ENCODE measurements around the gene EIF6. TPM values are rescaled to one million over a fixed set of nuclear protein-coding genes. Genes with fewer than 3 reads are reported as not detected.

Gene EIF6
- total and polyA plus RNA-seq, 2 experiments from 2014 or later, result 149 to 215 TPM

DNA sequence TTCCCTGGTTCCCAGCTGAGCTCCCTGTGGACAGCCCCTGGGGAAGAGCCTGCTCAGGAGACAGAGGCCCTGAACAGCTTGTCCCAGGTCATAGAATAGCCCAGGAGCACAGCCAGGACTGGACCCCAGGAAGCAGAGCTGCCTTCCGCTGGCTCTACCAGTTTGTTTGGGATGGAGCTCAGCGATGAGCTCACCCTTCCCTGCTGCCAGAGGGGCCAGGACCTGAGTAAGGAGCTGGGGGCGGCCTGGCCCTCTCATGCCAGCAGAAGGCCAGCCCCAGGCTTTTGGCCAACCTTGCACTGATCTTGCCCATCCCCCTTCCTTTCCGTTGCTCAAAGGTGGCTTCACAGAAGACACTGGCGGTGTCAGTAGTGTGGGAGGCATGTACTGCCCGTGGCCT lies 24.1 kb downstream of the EIF6 start:
- peaks cover 23% of the 10 kb centered on the region for H3F3A ChIP-seq (replicated peaks; ENCODE audit: low read depth)
- H2AFZ ChIP-seq, result no peak overlapping the region
- no peaks in the 10 kb centered on the region for H4K20me1 ChIP-seq (replicated peaks; ENCODE audit: insufficient read depth)
- Mint-ChIP-seq H3K4me1 (peaks cover 48% of the 10 kb centered on the region), H3K27ac (peak overlapping the region; percentile 83; the same call in 1 of the 2 replicates), H3K36me3 (ENCODE audit: low read depth) (no peaks in the 10 kb centered on the region; the same call in 2 of the 3 replicates), H3K9me3 (no peaks in the 10 kb centered on the region), H3K27me3 (ENCODE audit: insufficient read depth, low read depth, poor library complexity) (peaks cover 9% of the 10 kb centered on the region), H3K4me3 (no peak overlapping the region)
- H3K4me2 ChIP-seq, result no peak overlapping the region
- no peak overlapping the region for H3K4me3 ChIP-seq
- H3K36me3 ChIP-seq (ENCODE audit: insufficient read depth), result no peaks in the 10 kb centered on the region
- peaks cover 2% of the 10 kb centered on the region; the same call in 1 of the 2 replicates for H3K9me2 ChIP-seq (ENCODE audit: insufficient read depth)
- no peaks in the 10 kb centered on the region for H3K79me2 ChIP-seq (replicated peaks; ENCODE audit: insufficient read depth)
- H3K4me1 ChIP-seq (ENCODE audit: insufficient read depth), result peaks cover 50% of the 10 kb centered on the region
- no peak for DNase-seq (ENCODE audit: low spot score)
- H3K27me3 ChIP-seq (ENCODE audit: insufficient read depth), result no peaks in the 10 kb centered on the region
- peak overlapping the region; percentile 100 for H3K27ac ChIP-seq (ENCODE audit: low read depth)
- ATAC-seq, result peak; percentile 2; the same call in 2 of the 3 replicates
- TF ChIP-seq JUNB (IDR thresholded peaks at IDR 0.05; ENCODE audit: unreplicated experiment), result no peak
- TF ChIP-seq STAT1 (IDR thresholded peaks at IDR 0.05; ENCODE audit: unreplicated experiment), result no peak
- no peak for TF ChIP-seq EZH2phosphoT487 (IDR thresholded peaks at IDR 0.05; ENCODE audit: unreplicated experiment)
- TF ChIP-seq, protein P1, sequence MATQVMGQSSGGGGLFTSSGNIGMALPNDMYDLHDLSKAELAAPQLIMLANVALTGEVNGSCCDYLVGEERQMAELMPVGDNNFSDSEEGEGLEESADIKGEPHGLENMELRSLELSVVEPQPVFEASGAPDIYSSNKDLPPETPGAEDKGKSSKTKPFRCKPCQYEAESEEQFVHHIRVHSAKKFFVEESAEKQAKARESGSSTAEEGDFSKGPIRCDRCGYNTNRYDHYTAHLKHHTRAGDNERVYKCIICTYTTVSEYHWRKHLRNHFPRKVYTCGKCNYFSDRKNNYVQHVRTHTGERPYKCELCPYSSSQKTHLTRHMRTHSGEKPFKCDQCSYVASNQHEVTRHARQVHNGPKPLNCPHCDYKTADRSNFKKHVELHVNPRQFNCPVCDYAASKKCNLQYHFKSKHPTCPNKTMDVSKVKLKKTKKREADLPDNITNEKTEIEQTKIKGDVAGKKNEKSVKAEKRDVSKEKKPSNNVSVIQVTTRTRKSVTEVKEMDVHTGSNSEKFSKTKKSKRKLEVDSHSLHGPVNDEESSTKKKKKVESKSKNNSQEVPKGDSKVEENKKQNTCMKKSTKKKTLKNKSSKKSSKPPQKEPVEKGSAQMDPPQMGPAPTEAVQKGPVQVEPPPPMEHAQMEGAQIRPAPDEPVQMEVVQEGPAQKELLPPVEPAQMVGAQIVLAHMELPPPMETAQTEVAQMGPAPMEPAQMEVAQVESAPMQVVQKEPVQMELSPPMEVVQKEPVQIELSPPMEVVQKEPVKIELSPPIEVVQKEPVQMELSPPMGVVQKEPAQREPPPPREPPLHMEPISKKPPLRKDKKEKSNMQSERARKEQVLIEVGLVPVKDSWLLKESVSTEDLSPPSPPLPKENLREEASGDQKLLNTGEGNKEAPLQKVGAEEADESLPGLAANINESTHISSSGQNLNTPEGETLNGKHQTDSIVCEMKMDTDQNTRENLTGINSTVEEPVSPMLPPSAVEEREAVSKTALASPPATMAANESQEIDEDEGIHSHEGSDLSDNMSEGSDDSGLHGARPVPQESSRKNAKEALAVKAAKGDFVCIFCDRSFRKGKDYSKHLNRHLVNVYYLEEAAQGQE (IDR thresholded peaks at IDR 0.05; ENCODE audit: unreplicated experiment), result no peak

GRCh38 chr20:35257175-35257909 lies 27.2 kb downstream of the EIF6 start:
- Histone ChIP-seq H2AFZ (no peak overlapping the region), H3K27me3 (ENCODE audit: insufficient read depth) (no peaks in the 10 kb centered on the region), H4K20me1 (replicated peaks; ENCODE audit: insufficient read depth) (no peaks in the 10 kb centered on the region), H3K79me2 (replicated peaks; ENCODE audit: insufficient read depth) (no peaks in the 10 kb centered on the region), H3K4me3 (no peak overlapping the region), H3K4me2 (no peak overlapping the region), H3K4me1 (ENCODE audit: insufficient read depth) (peaks cover 32% of the 10 kb centered on the region), H3K9me2 (ENCODE audit: insufficient read depth) (peaks cover 2% of the 10 kb centered on the region; the same call in 1 of the 2 replicates), H3K36me3 (ENCODE audit: insufficient read depth) (no peaks in the 10 kb centered on the region), H3F3A (replicated peaks; ENCODE audit: low read depth) (peaks cover 14% of the 10 kb centered on the region), H3K27ac (ENCODE audit: low read depth) (no peak overlapping the region)
- Mint-ChIP-seq H3K4me3 (no peak overlapping the region), H3K27ac (no peak overlapping the region), H3K36me3 (ENCODE audit: low read depth) (no peaks in the 10 kb centered on the region), H3K4me1 (peaks cover 31% of the 10 kb centered on the region), H3K27me3 (ENCODE audit: insufficient read depth, low read depth, poor library complexity) (peaks cover 2% of the 10 kb centered on the region), H3K9me3 (no peaks in the 10 kb centered on the region)
- ATAC-seq (no peak), DNase-seq (ENCODE audit: low spot score) (no peak)
- TF ChIP-seq, protein P2, sequence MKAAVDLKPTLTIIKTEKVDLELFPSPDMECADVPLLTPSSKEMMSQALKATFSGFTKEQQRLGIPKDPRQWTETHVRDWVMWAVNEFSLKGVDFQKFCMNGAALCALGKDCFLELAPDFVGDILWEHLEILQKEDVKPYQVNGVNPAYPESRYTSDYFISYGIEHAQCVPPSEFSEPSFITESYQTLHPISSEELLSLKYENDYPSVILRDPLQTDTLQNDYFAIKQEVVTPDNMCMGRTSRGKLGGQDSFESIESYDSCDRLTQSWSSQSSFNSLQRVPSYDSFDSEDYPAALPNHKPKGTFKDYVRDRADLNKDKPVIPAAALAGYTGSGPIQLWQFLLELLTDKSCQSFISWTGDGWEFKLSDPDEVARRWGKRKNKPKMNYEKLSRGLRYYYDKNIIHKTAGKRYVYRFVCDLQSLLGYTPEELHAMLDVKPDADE (IDR thresholded peaks at IDR 0.05), result no peak
- TF ChIP-seq STAT1 (IDR thresholded peaks at IDR 0.05; ENCODE audit: unreplicated experiment) (no peak), ZNF331 (CRISPR knock-in tag; IDR thresholded peaks at IDR 0.05; ENCODE audit: low read depth) (no peak), EZH2 (IDR thresholded peaks at IDR 0.05; ENCODE audit: low read depth, unreplicated experiment) (no peak), CTCF (conservative IDR thresholded peaks at IDR 0.05; ENCODE audit: low read depth in 2 of 2) (no peak), JUNB (IDR thresholded peaks at IDR 0.05; ENCODE audit: unreplicated experiment) (no peak), NANOG (IDR thresholded peaks at IDR 0.05; ENCODE audit: borderline replicate concordance) (no peak), CREB1 (CRISPR knock-in tag; IDR thresholded peaks at IDR 0.05; ENCODE audit: low read depth) (no peak), ZNF114 (CRISPR knock-in tag; IDR thresholded peaks at IDR 0.05) (no peak)
- TF ChIP-seq, protein P1 (IDR thresholded peaks at IDR 0.05; ENCODE audit: unreplicated experiment), result no peak
